Activated B cell treated with CpG ODN at 0.5 μM for 24 hours (primary cell): ENCODE measurements around the gene TEX30. TPM values are rescaled to one million over a fixed set of nuclear protein-coding genes. Genes with fewer than 3 reads are reported as not detected.

Experiments
- ATAC-seq: fragments of 200-7000 bp; cut with Tn5 transposase; one replicate; pipeline ENCODE4 v1.10.0; 2021; ENCODE audit warnings: low read depth, mild to moderate bottlenecking, moderate library complexity
- CTCF ChIA-PET: fragments of 350-600 bp; sonication (Branson Sonifier 250); formaldehyde crosslinking; loops from one replicate; lab custom pipeline; 2021; ENCODE audit warnings: antibody characterized with exemption; lab: Charles Lee
- POLR2A ChIA-PET: fragments of 350-600 bp; sonication (Branson Sonifier 250); formaldehyde crosslinking; loops from one replicate; lab custom pipeline; 2021; ENCODE audit warnings: antibody characterized with exemption; lab: Charles Lee
- DNase-seq: peaks from one replicate; pipeline ENCODE4 v3.0.0; 2022
- H3K27ac Mint-ChIP-seq: one replicate; pipeline ENCODE4 v1.8.0; 2020; ENCODE audit warnings: mixed read lengths
- H3K27me3 Mint-ChIP-seq: one replicate; pipeline ENCODE4 v1.8.0; 2021; ENCODE audit warnings: mixed read lengths
- H3K36me3 Mint-ChIP-seq: one replicate; pipeline ENCODE4 v1.8.0; 2021; ENCODE audit warnings: low read depth, mixed read lengths
- H3K4me1 Mint-ChIP-seq: one replicate; pipeline ENCODE4 v1.8.0; 2021; ENCODE audit warnings: mixed read lengths
- H3K4me3 Mint-ChIP-seq: one replicate; pipeline ENCODE4 v1.8.0; 2020; ENCODE audit warnings: mild to moderate bottlenecking, mixed read lengths
- H3K9me3 Mint-ChIP-seq: one replicate; pipeline ENCODE4 v1.8.0; 2020; ENCODE audit warnings: mixed read lengths
- CTCF ChIP-seq: fragments of 200-600 bp; IDR thresholded peaks from one replicate; pipeline ENCODE4 v1.8.0; 2022; ENCODE audit warnings: antibody characterized with exemption, mild to moderate bottlenecking
- intact Hi-C: fragments of 100-400 bp; cut with micrococcal nuclease; formaldehyde crosslinking; loops from one replicate; pipeline ENCODE4 v1.15.1; 2024
- total RNA-seq: library from RNA; stranded (reverse); gene quantifications from 2 replicates; pipeline ENCODE4 v1.2.3, GENCODE V29; 2022

TEX30 gene
- total RNA-seq, 1 donor from 2014 or later = 6.2 TPM

- H3K4me1 Mint-ChIP-seq = peaks cover 18% of the 10 kb centered on the region
- no peak for TF ChIP-seq CTCF
- H3K36me3 Mint-ChIP-seq = no peaks in the 10 kb centered on the region
- CTCF ChIA-PET = interaction anchor here (0.7 to 2.0 kb wide), 10 partner anchors 16 to 221 kb away, joined by 3 to 6 read pairs (median 5); partner anchors contain the start of genes ERCC5, TEX30 and TPP2
- H3K9me3 Mint-ChIP-seq = no peaks in the 10 kb centered on the region
- peak; percentile 79 for DNase-seq
- intact Hi-C loops = loop anchor here (1.0 kb wide), 5 partner anchors 27 to 220 kb away; partner anchors contain the start of genes TEX30 and TPP2
- peak overlapping the region; percentile 85 for H3K4me3 Mint-ChIP-seq
- H3K27ac Mint-ChIP-seq = no peak overlapping the region
- peaks cover 7% of the 10 kb centered on the region for H3K27me3 Mint-ChIP-seq
- ATAC-seq = peak; percentile 89
- POLR2A ChIA-PET = interaction anchor here (1.2 to 2.1 kb wide), 4 partner anchors 27 to 204 kb away, joined by 9 to 18 read pairs (median 11); partner anchors contain the start of genes TEX30 and TPP2
Measured at GRCh38 chr13:102800145-102801041, 26.8 kb upstream of the TEX30 start.

- POLR2A ChIA-PET = interaction anchor here (1.2 to 2.1 kb wide), 4 partner anchors 26 to 203 kb away, joined by 9 to 18 read pairs (median 11); partner anchors contain the start of genes TEX30 and TPP2
- no peak for TF ChIP-seq CTCF
- intact Hi-C loops = loop anchor here (1.0 kb wide), 5 partner anchors 26 to 219 kb away; partner anchors contain the start of genes TEX30 and TPP2
- DNase-seq (peak; percentile 18), ATAC-seq (no peak)
- Mint-ChIP-seq H3K36me3 (no peaks in the 10 kb centered on the region), H3K27me3 (peaks cover 7% of the 10 kb centered on the region), H3K27ac (no peak overlapping the region), H3K4me1 (peaks cover 18% of the 10 kb centered on the region), H3K4me3 (peak overlapping the region; percentile 85), H3K9me3 (no peaks in the 10 kb centered on the region)
- CTCF ChIA-PET = interaction anchor here (0.7 to 1.8 kb wide), 7 partner anchors 15 to 210 kb away, joined by 3 to 6 read pairs (median 5); partner anchors contain the start of genes ERCC5, TEX30 and TPP2
Measured at GRCh38 chr13:102799426-102800144, 26.0 kb upstream of the TEX30 start.

- TF ChIP-seq CTCF = no peak
- no peak within 1 kb of the TSS for H3K27ac Mint-ChIP-seq
- H3K27me3 Mint-ChIP-seq = peaks cover 7% of the 10 kb centered on the region
- H3K4me3 Mint-ChIP-seq = peak within 1 kb of the TSS; percentile 85
- H3K36me3 Mint-ChIP-seq = no peaks in the 10 kb centered on the region
- DNase-seq = peak; percentile 27
- intact Hi-C loops = no loop called here
- CTCF ChIA-PET = interaction anchor here (1.8 kb wide), 1 partner anchor 202 kb away, joined by 6 read pairs; the partner anchor contains the start of gene TPP2
- peaks cover 18% of the 10 kb centered on the region for H3K4me1 Mint-ChIP-seq
- no peaks in the 10 kb centered on the region for H3K9me3 Mint-ChIP-seq
- POLR2A ChIA-PET = interaction anchor here (2.1 kb wide), 1 partner anchor 25 kb away, joined by 18 read pairs; the partner anchor contains the start of gene TEX30
- ATAC-seq = peak; percentile 60
Measured at GRCh38 chr13:102798581-102799425, 25.2 kb upstream of the TEX30 start, which contains the start of the genes BIVM and POGLUT2. Gene BIVM, plus strand, starts transcription at chr13:102799119. Its CDS starts 8,149 bp downstream, at chr13:102807268. Gene POGLUT2, minus strand, starts transcription at chr13:102798976. Its CDS starts 306 bp downstream, at chr13:102798670.

GRCh38 chr13:102793611-102794355, 20.2 kb upstream of the TEX30 start:
- Mint-ChIP-seq H3K4me3 (no peak overlapping the region), H3K9me3 (no peaks in the 10 kb centered on the region), H3K27me3 (peaks cover 3% of the 10 kb centered on the region), H3K4me1 (peaks cover 6% of the 10 kb centered on the region), H3K27ac (no peak overlapping the region), H3K36me3 (no peaks in the 10 kb centered on the region)
- DNase-seq = no peak
- POLR2A ChIA-PET = interaction anchor here (2.0 kb wide), 1 partner anchor 20 kb away, joined by 11 read pairs; the partner anchor contains the start of gene TEX30
- CTCF ChIA-PET = no interaction called here
- intact Hi-C loops = no loop called here
- no peak for TF ChIP-seq CTCF
- ATAC-seq = no peak
